Measurements from ENCODE around the gene MTRR.

The MTRR gene

GRCh38 chr5:7868773-7869473 is at the start of gene MTRR, which contains the start of gene FASTKD3:
MTRR (plus strand) TSS chr5:7869148; CDS start chr5:7870795, 1,647 bp downstream.
FASTKD3 (minus strand) TSS chr5:7869031; CDS start chr5:7868083, 948 bp downstream.
- Histone ChIP-seq H3K27me3 (replicated peaks; ENCODE audit: insufficient read depth, low read length) (no peaks in the 10 kb centered on the region), H3K4me2 (ENCODE audit: low read depth, low read length) (peak within 1 kb of the TSS; percentile 88), H3K27ac (ENCODE audit: low read length) (peak within 1 kb of the TSS; percentile 92), H3K79me2 (ENCODE audit: low read length) (peaks cover 78% of the 10 kb centered on the region), H3K9ac (ENCODE audit: low read length) (peak within 1 kb of the TSS; percentile 98), H3K4me1 (ENCODE audit: low read length) (peaks cover 28% of the 10 kb centered on the region), H3F3A (ENCODE audit: insufficient read depth, low read length) (peaks cover 47% of the 10 kb centered on the region), H3K9me3 (replicated peaks; ENCODE audit: insufficient read depth, low read length) (no peaks in the 10 kb centered on the region), H3K9me2 (replicated peaks; ENCODE audit: insufficient read depth, low read length) (no peaks in the 10 kb centered on the region), H3K4me3 (ENCODE audit: low read length) (peak within 1 kb of the TSS; percentile 92), H2AFZ (ENCODE audit: low read length) (peak within 1 kb of the TSS; percentile 76), H4K20me1 (ENCODE audit: insufficient read depth, low read length) (peaks cover 4% of the 10 kb centered on the region), H3K36me3 (replicated peaks; ENCODE audit: insufficient read depth, low read length) (peaks cover 2% of the 10 kb centered on the region; the same call in 1 of the 2 replicates)
- DNase-seq = peak; percentile 94
- TF ChIP-seq EZH2 (optimal IDR thresholded peaks at IDR 0.05; ENCODE audit: low read depth, low read length) (no peak), CTCF (IDR thresholded peaks at IDR 0.05; ENCODE audit: low read length) (no peak), EZH2phosphoT487 (IDR thresholded peaks at IDR 0.05; ENCODE audit: low read length) (no peak)

- no peak overlapping the region for H3K4me3 ChIP-seq (ENCODE audit: low read length)
- no peak overlapping the region for H3K27ac ChIP-seq (ENCODE audit: low read length)
- H2AFZ ChIP-seq (ENCODE audit: low read length) = no peak overlapping the region
- H3K4me2 ChIP-seq (ENCODE audit: low read depth, low read length) = no peak overlapping the region
- no peaks in the 10 kb centered on the region for H3K9me2 ChIP-seq (replicated peaks; ENCODE audit: insufficient read depth, low read length)
- no peaks in the 10 kb centered on the region for H3K36me3 ChIP-seq (replicated peaks; ENCODE audit: insufficient read depth, low read length)
- no peaks in the 10 kb centered on the region for H3K4me1 ChIP-seq (ENCODE audit: low read length)
- H3K9me3 ChIP-seq (replicated peaks; ENCODE audit: insufficient read depth, low read length) = no peaks in the 10 kb centered on the region
- no peak overlapping the region for H3K9ac ChIP-seq (ENCODE audit: low read length)
- no peaks in the 10 kb centered on the region for H3F3A ChIP-seq (ENCODE audit: insufficient read depth, low read length)
- no peaks in the 10 kb centered on the region for H4K20me1 ChIP-seq (ENCODE audit: insufficient read depth, low read length)
- no peak for DNase-seq
- no peaks in the 10 kb centered on the region for H3K79me2 ChIP-seq (ENCODE audit: low read length)
- H3K27me3 ChIP-seq (replicated peaks; ENCODE audit: insufficient read depth, low read length) = no peaks in the 10 kb centered on the region
- no peak for TF ChIP-seq EZH2phosphoT487 (IDR thresholded peaks at IDR 0.05; ENCODE audit: low read length)
- TF ChIP-seq CTCF (IDR thresholded peaks at IDR 0.05; ENCODE audit: low read length) = no peak
- TF ChIP-seq EZH2 (optimal IDR thresholded peaks at IDR 0.05; ENCODE audit: low read depth, low read length) = no peak
Observed at GRCh38 chr5:7822449-7822848, 46.5 kb upstream of the MTRR start.

- no peaks in the 10 kb centered on the region for H3K27me3 ChIP-seq (replicated peaks; ENCODE audit: insufficient read depth, low read length)
- no peak overlapping the region for H3K4me2 ChIP-seq (ENCODE audit: low read depth, low read length)
- no peaks in the 10 kb centered on the region for H3K9me2 ChIP-seq (replicated peaks; ENCODE audit: insufficient read depth, low read length)
- no peak overlapping the region for H2AFZ ChIP-seq (ENCODE audit: low read length)
- no peaks in the 10 kb centered on the region for H3K4me1 ChIP-seq (ENCODE audit: low read length)
- no peak overlapping the region for H3K27ac ChIP-seq (ENCODE audit: low read length)
- H3K9ac ChIP-seq (ENCODE audit: low read length) = no peak overlapping the region
- no peaks in the 10 kb centered on the region for H4K20me1 ChIP-seq (ENCODE audit: insufficient read depth, low read length)
- no peak for DNase-seq
- TF ChIP-seq EZH2phosphoT487 (IDR thresholded peaks at IDR 0.05; ENCODE audit: low read length) (no peak), EZH2 (optimal IDR thresholded peaks at IDR 0.05; ENCODE audit: low read depth, low read length) (no peak), CTCF (IDR thresholded peaks at IDR 0.05; ENCODE audit: low read length) (no peak)
- no peaks in the 10 kb centered on the region for H3K36me3 ChIP-seq (replicated peaks; ENCODE audit: insufficient read depth, low read length)
- H3K79me2 ChIP-seq (ENCODE audit: low read length) = no peaks in the 10 kb centered on the region
- no peaks in the 10 kb centered on the region for H3F3A ChIP-seq (ENCODE audit: insufficient read depth, low read length)
- no peaks in the 10 kb centered on the region for H3K9me3 ChIP-seq (replicated peaks; ENCODE audit: insufficient read depth, low read length)
- H3K4me3 ChIP-seq (ENCODE audit: low read length) = no peak overlapping the region
Observed at GRCh38 chr5:7823594-7823993, 45.4 kb upstream of the MTRR start.

All from MM.1S (cell line).